Heart right ventricle (tissue), 16 donors: Measurements from ENCODE around the gene LIG3. TPM values are rescaled to one million over a fixed set of nuclear protein-coding genes. Genes with fewer than 3 reads are reported as not detected.

Experiments used
- ATAC-seq, 8 donors: fragments of 200-7000 bp; cut with Tn5 transposase; one replicate each; pipeline ENCODE4 v1.9.1; 2020; ENCODE audit warnings: mild to moderate bottlenecking in 8 of 8, moderate library complexity in 8 of 8, moderate number of reproducible peaks in 1 of 8
- DNase-seq, 2 donors: peaks; one replicate each; pipeline ENCODE4 v3.0.0-alpha.2; 2020
- H3K27ac ChIP-seq, 10 donors: fragments of 200-600 bp; sonication (generic) in 2 of 10; one replicate each; pipeline versions ENCODE4 v1.5.0 to v1.8.0; 2020 to 2022; ENCODE audit warnings: mild to moderate bottlenecking in 3 of 10
- H3K27me3 ChIP-seq, 7 donors: fragments of 200-600 bp; one replicate each; pipeline ENCODE4 v1.8.0; 2021 to 2022; ENCODE audit warnings: mild to moderate bottlenecking in 2 of 7
- H3K36me3 ChIP-seq, 9 donors: fragments of 200-600 bp; sonication (generic) in 1 of 9; one replicate each; pipeline versions ENCODE4 v1.5.0 to v1.8.0; 2020 to 2022; ENCODE audit warnings: mild to moderate bottlenecking in 2 of 9
- H3K4me1 ChIP-seq, 9 donors: fragments of 200-600 bp; sonication (generic) in 1 of 9; one replicate each; pipeline versions ENCODE4 v1.5.0 to v1.8.0; 2020 to 2022; ENCODE audit warnings: mild to moderate bottlenecking in 4 of 9
- H3K4me3 ChIP-seq, 10 donors: fragments of 200-600 bp; sonication (generic) in 2 of 10; one replicate each; pipeline versions ENCODE4 v1.5.0 to v1.8.0; 2020 to 2022; ENCODE audit warnings: mild to moderate bottlenecking in 7 of 10, moderate library complexity in 2 of 10
- H3K9me3 ChIP-seq, 11 donors: fragments of 200-600 bp in 10 of 11; sonication (generic) in 2 of 11; one replicate each; pipeline versions ENCODE4 v1.5.0 to v1.8.0; 2013 to 2022; ENCODE audit warnings: mild to moderate bottlenecking in 2 of 11, control low read depth in 1 of 11, moderate library complexity in 1 of 11
- WGBS, 2 donors: extraction: QIAGEN DNeasy Blood & Tissue Kit; methylation state at CpG; one replicate each; pipeline ENCODE4 v1.1.7; 2013; ENCODE audit warnings: inconsistent platforms in 1 of 2; 5-methylcytosine and 5-hydroxymethylcytosine counted together
- intact Hi-C, 10 donors: fragments of 100-400 bp; cut with DNase I; formaldehyde crosslinking; loops; one replicate each; pipeline versions ENCODE4 v1.11.1 to v1.14.2; 2022
- polyA plus RNA-seq, 2 donors: library from polyadenylated mRNA; stranded (reverse); fragments of 200-250 nt; gene quantifications; one replicate each; pipeline ENCODE4 v1.2.3, GENCODE V29; 2013
- total RNA-seq, 10 donors: library from RNA; stranded (reverse); fragmentation: NEBNext Ultra II Directional in 3 of 10; extraction: Animal tissue kit (Norgen Biotek cat#: 25700) in 3 of 10; gene quantifications; one replicate each; pipeline versions ENCODE4 v1.2.1 to v1.2.4, GENCODE V29; 2021 to 2023
- TF ChIP-seq, protein P1 (sequence below), 9 donors: fragments of 200-600 bp; sonication (generic) in 2 of 9; IDR thresholded peaks; one replicate each; pipeline versions ENCODE4 v1.5.0 to v1.8.0; 2021 to 2022; ENCODE audit warnings: antibody characterized with exemption in 9 of 9, mild to moderate bottlenecking in 5 of 9, moderate library complexity in 1 of 9
- donor health status: Arrhythmogenic right ventricular cardiomyopathy.
- donor health status: ischemic (EF 13 %, LVEDD 7.1; RV severe dilation, severe dysfunction).
- donor health status: healthy with polysubstance abuse.
- donor health status: DM: no; HTN: yes; CAD: no.
- donor health status: DM: no; HTN: no; CAD: no.
- donor health status: ischemic (EF 25% LVEDD 6.9; RV normal size, moderate dysfunction).
- donor health status: ischemic (EF 25% LVEDD 5.7; RV mildly dilated, moderate dysfunction).
- donor health status: healthy.
- donor health status: DM: yes; HTN: yes; CAD: no.
- donor health status: Ischemic cardiomyopathy.
- donor health status: ischemic (EF 35%, LVEDD 5.7; RV mildly dilated, moderate dysfunction).
- donor health status: nonischemic (EF 11% LVEDD 7.7; RV severe dilation, severe dysfunction).
- donor health status: DM: yes; HTN: yes; CAD: no.
- donor health status: PGD.
- donor health status: ischemic (EF 29% LVEDD 5.4; RV normal size, mild dysfunction).
- donor health status: nonischemic (EF 23%, LVEDD 6.1; RV moderate dilation, normal function).

Gene LIG3
- total and polyA plus RNA-seq, 12 donors, result 5.2 to 27.7 (median 19.5) TPM

DNA sequence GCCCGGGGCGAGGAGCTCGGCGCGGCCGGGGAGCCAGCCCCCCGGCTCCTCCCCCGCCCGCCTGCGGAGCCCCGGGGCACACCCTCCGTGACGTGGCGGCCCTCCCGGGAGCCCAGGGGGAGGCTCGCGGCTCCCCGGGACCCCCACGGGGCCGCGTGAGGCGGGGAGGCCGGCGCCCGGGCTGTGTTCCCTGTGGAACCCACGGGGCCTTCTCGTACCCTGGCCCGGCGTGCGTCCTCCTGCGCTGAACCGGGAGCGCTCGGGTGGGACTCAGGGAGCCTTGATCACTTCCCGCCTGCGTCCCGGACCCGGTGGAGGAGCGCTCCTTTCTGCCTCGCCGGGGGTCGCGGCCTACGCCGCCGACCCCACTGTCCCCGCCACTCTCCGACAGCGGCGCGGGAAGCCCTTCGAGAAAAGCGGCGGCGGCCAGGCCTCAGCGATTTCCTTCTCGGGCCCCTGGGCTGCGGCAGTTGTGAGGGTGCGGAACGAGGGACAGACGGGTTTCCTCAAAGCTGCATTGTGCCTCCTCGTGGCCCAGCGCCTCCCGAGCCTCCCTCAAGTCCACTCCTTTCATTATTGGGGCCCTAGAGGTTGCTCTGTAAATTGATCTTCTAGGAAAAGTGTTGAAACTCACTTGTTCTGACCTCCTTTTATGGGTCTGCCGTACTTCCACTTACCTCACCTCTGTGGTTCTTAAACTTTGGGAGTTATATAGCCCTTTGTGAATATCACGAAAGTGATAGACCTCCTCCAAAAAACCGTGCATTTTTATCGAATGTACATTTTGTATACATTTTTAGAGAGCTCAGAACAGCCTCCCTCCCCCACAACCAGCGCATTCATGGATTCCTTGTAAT is 597 bp downstream of the LIG3 start:
- intact Hi-C loops, result loop anchor here in 3 of 10 donors (2.0 to 5.0 kb wide), 2 partner anchors 20 to 106 kb away; partner anchors contain the start of genes CCT6B (in 1 of the 3) and ZNF830 (in 1 of the 3)
- H3K4me1 ChIP-seq, result peaks cover 0 to 33% (median 25%) of the 10 kb centered on the region in 9 donors
- peaks cover 0 to 27% (median 2%) of the 10 kb centered on the region in 9 donors for H3K36me3 ChIP-seq

DNA sequence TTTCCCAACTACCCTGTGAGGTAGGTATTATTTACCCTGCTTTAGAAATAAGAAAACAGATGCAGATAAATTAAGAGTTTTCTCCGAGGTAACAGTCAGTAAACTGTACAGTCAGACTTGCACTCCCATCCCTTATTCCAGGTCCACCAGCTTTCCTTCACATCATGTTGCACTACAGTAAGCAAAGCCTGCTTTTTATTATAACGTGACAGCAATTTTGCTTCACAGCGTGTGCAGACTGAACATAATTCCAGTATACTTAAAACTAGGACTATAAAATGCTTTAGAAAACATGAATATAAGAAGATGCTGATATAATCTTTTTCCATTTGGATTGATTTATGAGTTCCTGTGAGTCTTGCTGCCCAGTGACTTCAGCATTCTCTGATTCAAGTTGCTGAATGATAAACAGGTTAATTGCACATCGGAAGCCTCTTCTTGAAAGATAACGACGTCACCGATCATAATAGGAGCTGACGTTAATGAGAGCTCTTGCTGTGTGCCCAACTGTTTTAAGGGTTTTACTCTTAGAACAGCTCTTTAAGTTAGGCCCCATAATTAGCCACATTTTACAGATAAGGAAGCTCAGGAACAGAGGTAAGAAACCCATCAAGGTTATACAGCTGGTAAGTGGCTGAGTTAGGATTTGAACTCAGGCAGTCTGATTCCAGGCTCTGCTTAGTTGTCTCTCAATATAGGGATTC is 1.4 kb downstream of the LIG3 start:
- Histone ChIP-seq H3K9me3 (no peaks in the 10 kb centered on the region), H3K27me3 (no peaks in the 10 kb centered on the region), H3K4me1 (peaks cover 0 to 33% (median 25%) of the 10 kb centered on the region in 9 donors), H3K27ac (peak overlapping the region in 9 of 10 donors; percentile 99 to 100 (median 99)), H3K36me3 (peaks cover 0 to 35% (median 10%) of the 10 kb centered on the region in 9 donors), H3K4me3 (peak overlapping the region; percentile 94 to 99 (median 96))
- no peak for DNase-seq
- no peak for ATAC-seq
- TF ChIP-seq, protein P1, sequence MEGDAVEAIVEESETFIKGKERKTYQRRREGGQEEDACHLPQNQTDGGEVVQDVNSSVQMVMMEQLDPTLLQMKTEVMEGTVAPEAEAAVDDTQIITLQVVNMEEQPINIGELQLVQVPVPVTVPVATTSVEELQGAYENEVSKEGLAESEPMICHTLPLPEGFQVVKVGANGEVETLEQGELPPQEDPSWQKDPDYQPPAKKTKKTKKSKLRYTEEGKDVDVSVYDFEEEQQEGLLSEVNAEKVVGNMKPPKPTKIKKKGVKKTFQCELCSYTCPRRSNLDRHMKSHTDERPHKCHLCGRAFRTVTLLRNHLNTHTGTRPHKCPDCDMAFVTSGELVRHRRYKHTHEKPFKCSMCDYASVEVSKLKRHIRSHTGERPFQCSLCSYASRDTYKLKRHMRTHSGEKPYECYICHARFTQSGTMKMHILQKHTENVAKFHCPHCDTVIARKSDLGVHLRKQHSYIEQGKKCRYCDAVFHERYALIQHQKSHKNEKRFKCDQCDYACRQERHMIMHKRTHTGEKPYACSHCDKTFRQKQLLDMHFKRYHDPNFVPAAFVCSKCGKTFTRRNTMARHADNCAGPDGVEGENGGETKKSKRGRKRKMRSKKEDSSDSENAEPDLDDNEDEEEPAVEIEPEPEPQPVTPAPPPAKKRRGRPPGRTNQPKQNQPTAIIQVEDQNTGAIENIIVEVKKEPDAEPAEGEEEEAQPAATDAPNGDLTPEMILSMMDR (IDR thresholded peaks at IDR 0.05), result no peak
- intact Hi-C loops, result loop anchor here in 3 of 10 donors (2.0 to 5.0 kb wide), 2 partner anchors 21 to 106 kb away; partner anchors contain the start of genes CCT6B (in 1 of the 3) and ZNF830 (in 1 of the 3)
- 18 to 21% methylated on average over 8 of the region's 8 CpGs for WGBS, 2 donors

More for the DNA sequence above, 597 bp downstream of the LIG3 start:
- DNase-seq (peak; percentile 68 to 78), ATAC-seq (peak; percentile 88 to 96 (median 94))
- WGBS, 2 donors, result 1% methylated on average over 59 to 69 of the region's 69 CpGs
- Histone ChIP-seq H3K4me3 (peak overlapping the region; percentile 94 to 99 (median 96)), H3K9me3 (no peaks in the 10 kb centered on the region), H3K27me3 (no peaks in the 10 kb centered on the region), H3K27ac (peak overlapping the region; percentile 98 to 100 (median 99))
- TF ChIP-seq, protein P1 (IDR thresholded peaks at IDR 0.05), result peak in 7 of 9 donors; percentile 12 to 64 (median 50)

DNA sequence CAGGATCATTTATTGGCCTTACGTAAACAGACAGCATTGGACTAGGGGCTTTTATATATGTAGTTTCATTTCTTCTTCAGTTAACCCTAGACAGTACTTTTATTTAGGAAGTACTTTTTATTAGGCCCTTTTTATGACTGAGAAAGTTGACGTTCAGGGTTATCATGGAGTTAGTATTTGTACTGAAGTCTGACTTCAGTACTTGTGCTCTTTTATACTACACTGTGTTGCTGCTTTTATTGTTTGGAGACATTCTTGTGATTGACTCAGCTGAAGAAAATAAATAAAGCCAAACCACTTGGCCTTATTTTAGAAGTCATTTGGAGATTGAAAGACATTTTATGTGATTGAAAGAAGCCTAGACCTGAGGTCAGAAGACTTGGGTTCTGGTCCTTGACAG is 6.9 kb downstream of the LIG3 start:
- intact Hi-C loops, result no loop called here
- H3K27ac ChIP-seq, result no peak overlapping the region
- H3K9me3 ChIP-seq, result no peaks in the 10 kb centered on the region
- WGBS, 2 donors, result 89 to 96% methylated on average over 2 of the region's 2 CpGs
- H3K27me3 ChIP-seq, result no peaks in the 10 kb centered on the region
- ATAC-seq (no peak), DNase-seq (no peak)
- H3K36me3 ChIP-seq, result peaks cover 0 to 88% (median 44%) of the 10 kb centered on the region in 9 donors
- TF ChIP-seq, protein P1 (IDR thresholded peaks at IDR 0.05), result no peak
- H3K4me3 ChIP-seq, result no peak overlapping the region
- peaks cover 0 to 15% (median 8%) of the 10 kb centered on the region in 9 donors for H3K4me1 ChIP-seq

DNA sequence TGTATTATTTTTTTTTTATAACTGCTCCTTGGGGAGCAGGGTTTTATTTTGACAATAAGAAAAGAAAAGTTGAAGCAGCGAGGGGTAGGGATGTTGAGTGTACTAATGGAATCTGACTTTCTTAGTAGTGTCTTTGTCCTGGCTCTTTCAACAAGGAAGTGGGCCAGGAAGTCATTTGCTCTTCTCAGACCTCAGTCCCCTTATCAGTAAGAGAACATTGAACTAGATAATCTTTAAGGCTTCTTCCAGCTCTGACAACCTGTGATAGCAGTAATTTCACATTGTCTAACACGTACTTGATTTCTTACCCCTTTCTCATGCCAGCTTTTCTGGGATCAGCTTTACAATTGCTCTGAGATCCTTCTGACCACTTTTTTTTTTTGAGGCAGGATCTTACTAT is 8.3 kb downstream of the LIG3 start:
- Histone ChIP-seq H3K36me3 (peaks cover 0 to 95% (median 51%) of the 10 kb centered on the region in 9 donors), H3K4me1 (peaks cover 0 to 7% (median 2%) of the 10 kb centered on the region in 9 donors), H3K27me3 (no peaks in the 10 kb centered on the region), H3K27ac (no peak overlapping the region), H3K9me3 (no peaks in the 10 kb centered on the region), H3K4me3 (no peak overlapping the region)
- intact Hi-C loops, result no loop called here
- DNase-seq (no peak), ATAC-seq (no peak)
- TF ChIP-seq, protein P1 (IDR thresholded peaks at IDR 0.05), result no peak
- WGBS, 2 donors, result 80 to 82% methylated on average over 2 of the region's 2 CpGs
